MM.1S (cell line): Measurements from ENCODE around the gene ADCY10.

ENCODE experiments used
- DNase-seq: peaks from one replicate; pipeline ENCODE4 v3.0.0-alpha.2; 2015
- H2AFZ ChIP-seq: fragments of 300-600 bp; sonication (generic); 2 replicates; pipeline ENCODE4 v1.6.0; 2016; ENCODE audit warnings: antibody characterized with exemption, low read length
- H3F3A ChIP-seq: fragments of 300-600 bp; sonication (generic); 2 replicates; pipeline ENCODE4 v1.6.1; 2016; ENCODE audit warnings: mild to moderate bottlenecking, antibody characterized with exemption, low read length, moderate library complexity, mixed read lengths; ENCODE audit not compliant: insufficient read depth
- H3K27ac ChIP-seq: fragments of 300-600 bp; sonication (generic); 2 replicates; pipeline ENCODE4 v1.5.1; 2016; ENCODE audit warnings: mild to moderate bottlenecking, low read length
- H3K27me3 ChIP-seq: fragments of 300-600 bp; sonication (generic); replicated peaks from 2 replicates; pipeline ENCODE4 v1.6.0; 2016; ENCODE audit warnings: low read length; ENCODE audit not compliant: insufficient read depth
- H3K36me3 ChIP-seq: fragments of 300-600 bp; sonication (generic); replicated peaks from 2 replicates; pipeline ENCODE4 v1.6.1; 2016; ENCODE audit warnings: mild to moderate bottlenecking, low read length, mixed read lengths; ENCODE audit not compliant: insufficient read depth
- H3K4me1 ChIP-seq: fragments of 300-600 bp; sonication (generic); 2 replicates; pipeline ENCODE4 v1.6.1; 2016; ENCODE audit warnings: low read length, mixed read lengths
- H3K4me2 ChIP-seq: fragments of 300-600 bp; sonication (generic); 2 replicates; pipeline ENCODE4 v1.6.0; 2016; ENCODE audit warnings: low read depth, low read length
- H3K4me3 ChIP-seq: fragments of 300-600 bp; sonication (generic); 2 replicates; pipeline ENCODE4 v1.5.1; 2016; ENCODE audit warnings: low read length, mixed read lengths
- H3K79me2 ChIP-seq: fragments of 300-600 bp; sonication (generic); 2 replicates; pipeline ENCODE4 v1.6.1; 2016; ENCODE audit warnings: mixed run types, low read length, mixed read lengths
- H3K9ac ChIP-seq: fragments of 300-600 bp; sonication (generic); 2 replicates; pipeline ENCODE4 v1.6.1; 2016; ENCODE audit warnings: low read length, mixed read lengths
- H3K9me2 ChIP-seq: fragments of 300-600 bp; sonication (generic); replicated peaks from 2 replicates; pipeline ENCODE4 v1.6.1; 2016; ENCODE audit warnings: mild to moderate bottlenecking, low read length, mixed read lengths; ENCODE audit not compliant: insufficient read depth
- H3K9me3 ChIP-seq: fragments of 300-600 bp; sonication (generic); replicated peaks from 2 replicates; pipeline ENCODE4 v1.6.1; 2016; ENCODE audit warnings: mild to moderate bottlenecking, low read length, mixed read lengths; ENCODE audit not compliant: insufficient read depth
- H4K20me1 ChIP-seq: fragments of 300-600 bp; sonication (generic); 2 replicates; pipeline ENCODE4 v1.6.1; 2016; ENCODE audit warnings: mild to moderate bottlenecking, low read length, moderate library complexity, mixed read lengths; ENCODE audit not compliant: insufficient read depth
- CTCF ChIP-seq: fragments of 300-600 bp; sonication (generic); IDR thresholded peaks from 2 replicates; pipeline ENCODE4 v1.5.1; 2016; ENCODE audit warnings: antibody characterized with exemption, low read length, mixed read lengths
- EZH2 ChIP-seq: fragments of 300-600 bp; sonication (generic); optimal IDR thresholded peaks from 2 replicates; pipeline ENCODE3; 2017; ENCODE audit warnings: low read depth, mild to moderate bottlenecking, antibody characterized with exemption, low read length, mixed read lengths
- EZH2phosphoT487 ChIP-seq: fragments of 300-600 bp; sonication (generic); IDR thresholded peaks from 2 replicates; pipeline ENCODE4 v1.6.1; 2018; ENCODE audit warnings: antibody characterized with exemption, low read length

Gene ADCY10

GRCh38 chr1:167862432-167863076, 51.4 kb downstream of the ADCY10 start:
- H2AFZ ChIP-seq = no peak overlapping the region
- H3F3A ChIP-seq = no peaks in the 10 kb centered on the region
- TF ChIP-seq CTCF = no peak
- no peak for TF ChIP-seq EZH2
- no peak for TF ChIP-seq EZH2phosphoT487
- no peaks in the 10 kb centered on the region for H3K79me2 ChIP-seq
- H3K9ac ChIP-seq = no peak overlapping the region
- H3K36me3 ChIP-seq = no peaks in the 10 kb centered on the region
- no peak overlapping the region for H3K4me2 ChIP-seq
- H3K4me1 ChIP-seq = no peaks in the 10 kb centered on the region
- H4K20me1 ChIP-seq = no peaks in the 10 kb centered on the region
- no peaks in the 10 kb centered on the region for H3K9me3 ChIP-seq
- no peak overlapping the region for H3K4me3 ChIP-seq
- DNase-seq = no peak
- no peaks in the 10 kb centered on the region for H3K9me2 ChIP-seq
- H3K27ac ChIP-seq = no peak overlapping the region
- no peaks in the 10 kb centered on the region for H3K27me3 ChIP-seq

- H3K9me3 ChIP-seq = no peaks in the 10 kb centered on the region
- H4K20me1 ChIP-seq = no peaks in the 10 kb centered on the region
- no peak overlapping the region for H3K4me3 ChIP-seq
- no peaks in the 10 kb centered on the region for H3K79me2 ChIP-seq
- H3K36me3 ChIP-seq = no peaks in the 10 kb centered on the region
- no peak overlapping the region for H2AFZ ChIP-seq
- no peak overlapping the region for H3K9ac ChIP-seq
- TF ChIP-seq CTCF (no peak), EZH2phosphoT487 (no peak), EZH2 (no peak)
- H3K9me2 ChIP-seq = no peaks in the 10 kb centered on the region
- no peak for DNase-seq
- no peaks in the 10 kb centered on the region for H3F3A ChIP-seq
- H3K27me3 ChIP-seq = no peaks in the 10 kb centered on the region
- H3K4me2 ChIP-seq = no peak overlapping the region
- H3K27ac ChIP-seq = no peak overlapping the region
- H3K4me1 ChIP-seq = no peaks in the 10 kb centered on the region
Measured at GRCh38 chr1:167861664-167862381, 52.1 kb downstream of the ADCY10 start.

GRCh38 chr1:167860231-167860923, 53.6 kb downstream of the ADCY10 start:
- peak; percentile 19 for DNase-seq
- no peaks in the 10 kb centered on the region for H3F3A ChIP-seq

More at GRCh38 chr1:167860231-167860923, 53.6 kb downstream of the ADCY10 start:
- Histone ChIP-seq H3K27ac (no peak overlapping the region), H2AFZ (no peak overlapping the region), H3K9ac (no peak overlapping the region), H3K9me3 (no peaks in the 10 kb centered on the region), H3K27me3 (no peaks in the 10 kb centered on the region), H3K79me2 (no peaks in the 10 kb centered on the region), H3K4me1 (no peaks in the 10 kb centered on the region), H4K20me1 (no peaks in the 10 kb centered on the region), H3K4me3 (no peak overlapping the region), H3K36me3 (no peaks in the 10 kb centered on the region), H3K4me2 (no peak overlapping the region), H3K9me2 (no peaks in the 10 kb centered on the region)
- TF ChIP-seq CTCF (no peak), EZH2phosphoT487 (no peak), EZH2 (no peak)
